ENCODE data around the gene PSMC4. TPM values are rescaled to one million over a fixed set of nuclear protein-coding genes. Genes with fewer than 3 reads are reported as not detected.
A peak's percentile ranks its signal among the peaks of the same experiment; 100 is the strongest.
"Not testable (repeated sequence)": the region's sequence is repeated elsewhere in the genome, so short reads cannot be mapped to it uniquely, and the experiment has no call there.

PSMC4 gene
- total RNA-seq, 4 donors from 2014 or later: 46.4 to 83.4 (median 77.5) TPM

DNA sequence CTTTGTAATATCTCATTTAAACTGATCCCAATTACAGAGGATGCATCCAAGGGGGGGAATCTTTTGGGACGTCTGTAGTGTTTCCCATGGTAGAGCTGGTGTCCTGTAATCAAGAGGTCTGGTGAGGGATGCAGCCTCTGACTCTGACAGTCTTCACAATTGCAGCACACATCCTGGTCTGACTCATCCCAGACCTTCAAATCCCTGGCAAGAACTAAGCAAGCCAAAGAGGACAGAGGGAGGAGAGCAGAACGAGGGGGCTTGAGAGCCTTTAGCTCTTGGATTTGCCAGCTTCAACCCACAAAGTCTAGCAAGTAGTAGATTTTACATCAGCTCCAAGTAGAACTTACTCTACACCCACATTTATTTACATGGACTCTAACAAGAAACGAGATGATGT, 19.3 kb upstream of the PSMC4 start:
- Histone ChIP-seq H3K27ac (peak overlapping the region in 1 of 4 donors; percentile 0), H3K9me3 (no peaks in the 10 kb centered on the region), H3K4me1 (peaks cover 0 to 12% (median 3%) of the 10 kb centered on the region in 4 donors), H3K36me3 (no peaks in the 10 kb centered on the region), H3K27me3 (peaks cover 5% of the 10 kb centered on the region), H3K4me3 (no peak overlapping the region)
- intact Hi-C loops (cut with DNase I; ENCODE audit: low total_unique reads): no loop called here
- no peak for DNase-seq
- no peak for TF ChIP-seq POLR2A (IDR thresholded peaks at IDR 0.05)
- no peak for TF ChIP-seq POLR2AphosphoS5 (IDR thresholded peaks at IDR 0.05)
- TF ChIP-seq, protein P1, sequence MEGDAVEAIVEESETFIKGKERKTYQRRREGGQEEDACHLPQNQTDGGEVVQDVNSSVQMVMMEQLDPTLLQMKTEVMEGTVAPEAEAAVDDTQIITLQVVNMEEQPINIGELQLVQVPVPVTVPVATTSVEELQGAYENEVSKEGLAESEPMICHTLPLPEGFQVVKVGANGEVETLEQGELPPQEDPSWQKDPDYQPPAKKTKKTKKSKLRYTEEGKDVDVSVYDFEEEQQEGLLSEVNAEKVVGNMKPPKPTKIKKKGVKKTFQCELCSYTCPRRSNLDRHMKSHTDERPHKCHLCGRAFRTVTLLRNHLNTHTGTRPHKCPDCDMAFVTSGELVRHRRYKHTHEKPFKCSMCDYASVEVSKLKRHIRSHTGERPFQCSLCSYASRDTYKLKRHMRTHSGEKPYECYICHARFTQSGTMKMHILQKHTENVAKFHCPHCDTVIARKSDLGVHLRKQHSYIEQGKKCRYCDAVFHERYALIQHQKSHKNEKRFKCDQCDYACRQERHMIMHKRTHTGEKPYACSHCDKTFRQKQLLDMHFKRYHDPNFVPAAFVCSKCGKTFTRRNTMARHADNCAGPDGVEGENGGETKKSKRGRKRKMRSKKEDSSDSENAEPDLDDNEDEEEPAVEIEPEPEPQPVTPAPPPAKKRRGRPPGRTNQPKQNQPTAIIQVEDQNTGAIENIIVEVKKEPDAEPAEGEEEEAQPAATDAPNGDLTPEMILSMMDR (IDR thresholded peaks at IDR 0.05): no peak
- no peak for TF ChIP-seq EP300 (IDR thresholded peaks at IDR 0.05; ENCODE audit: low read depth)
- in situ Hi-C loops (cut with MboI; ENCODE audit: low pct_ligation_motif_present in 1 of 4, low pct_unique_long_range_greater_than_20kb in 1 of 4, low sequenced_read_pairs in 3 of 4): no loop called here
- WGBS, 2 donors (ENCODE audit: low coverage in 1 of 2): 40 to 44% methylated on average over 1 to 3 of the region's 3 CpGs

DNA sequence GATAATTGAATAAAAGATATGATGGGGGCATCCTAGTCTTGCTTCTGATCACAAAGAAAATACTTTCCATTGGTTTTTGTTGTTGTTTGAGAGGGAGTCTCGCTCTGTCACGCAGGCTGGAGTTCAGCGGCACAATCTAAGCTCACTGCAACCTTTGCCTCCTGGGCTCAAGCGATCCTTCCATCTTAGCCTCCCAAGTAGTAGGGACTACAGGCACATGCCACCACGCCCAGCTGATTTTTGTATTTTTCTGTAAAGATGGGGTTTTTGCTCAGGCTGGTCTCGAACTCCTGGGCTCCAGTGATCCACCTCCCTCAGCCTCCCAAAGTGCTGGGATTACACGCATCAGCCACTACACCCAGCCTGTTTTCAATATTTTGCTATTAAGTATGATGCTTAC, 17.1 kb upstream of the PSMC4 start:
- TF ChIP-seq EP300 (IDR thresholded peaks at IDR 0.05; ENCODE audit: low read depth) (no peak), POLR2A (IDR thresholded peaks at IDR 0.05) (no peak)
- TF ChIP-seq, protein P1 (IDR thresholded peaks at IDR 0.05): no peak
- Histone ChIP-seq H3K27ac (no peak overlapping the region), H3K9me3 (no peaks in the 10 kb centered on the region), H3K4me1 (peaks cover 0 to 12% (median 3%) of the 10 kb centered on the region in 4 donors), H3K27me3 (no peaks in the 10 kb centered on the region), H3K4me3 (no peak overlapping the region), H3K36me3 (no peaks in the 10 kb centered on the region)
- in situ Hi-C loops (cut with MboI; ENCODE audit: low pct_ligation_motif_present in 1 of 4, low pct_unique_long_range_greater_than_20kb in 1 of 4, low sequenced_read_pairs in 3 of 4): no loop called here
- no peak for DNase-seq
- 84 to 100% methylated on average over 1 to 7 of the region's 7 CpGs for WGBS, 2 donors (ENCODE audit: low coverage in 1 of 2)
- intact Hi-C loops (cut with DNase I; ENCODE audit: low total_unique reads): no loop called here

DNA sequence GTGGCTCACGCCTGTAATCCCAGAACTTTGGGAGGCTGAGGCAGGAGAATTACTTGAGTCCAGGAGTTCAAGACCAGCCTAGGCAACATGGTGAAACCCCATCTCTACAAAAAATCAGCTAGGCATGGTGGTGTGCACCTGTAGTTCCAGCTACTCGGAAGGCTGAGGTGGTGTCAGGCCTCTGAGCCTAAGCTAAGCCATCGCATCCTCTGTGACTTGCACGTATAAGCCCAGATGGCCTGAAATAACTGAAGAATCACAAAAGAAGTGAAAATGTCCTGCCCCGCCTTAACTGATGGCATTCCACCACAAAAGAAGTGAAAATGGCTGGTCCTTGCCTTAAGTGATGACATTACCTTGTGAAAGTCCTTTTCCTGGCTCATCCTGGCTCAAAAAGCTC, 13.1 kb upstream of the PSMC4 start:
- in situ Hi-C loops (cut with MboI; ENCODE audit: low pct_ligation_motif_present in 1 of 4, low pct_unique_long_range_greater_than_20kb in 1 of 4, low sequenced_read_pairs in 3 of 4); intact Hi-C loops (cut with DNase I; ENCODE audit: low total_unique reads); H3K27me3 ChIP-seq; H3K27ac ChIP-seq; H3K4me3 ChIP-seq; DNase-seq; H3K36me3 ChIP-seq; H3K4me1 ChIP-seq; H3K9me3 ChIP-seq: not testable (repeated sequence)
- WGBS, 2 donors (ENCODE audit: low coverage in 1 of 2): 93 to 97% methylated on average over 3 to 5 of the region's 5 CpGs

DNA sequence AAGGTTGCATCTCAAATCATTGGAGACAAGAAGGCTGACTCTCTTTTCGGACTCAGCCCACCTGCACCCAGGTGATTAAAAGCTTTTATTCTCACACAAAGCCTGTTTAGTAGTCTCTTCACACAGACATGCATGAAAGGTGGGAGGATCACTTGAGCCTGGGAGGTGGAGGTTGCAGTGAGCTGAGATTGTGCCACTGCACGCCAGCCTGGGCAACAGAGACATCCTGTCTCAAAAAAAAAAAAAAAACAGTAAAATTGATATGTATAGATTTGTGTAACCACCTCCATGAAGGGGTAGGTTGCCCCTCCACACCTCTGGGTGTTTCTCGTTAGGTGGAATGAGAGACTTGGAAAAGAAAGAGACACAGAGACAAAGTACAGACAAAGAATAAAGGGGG, 12.0 kb upstream of the PSMC4 start:
- in situ Hi-C loops (cut with MboI; ENCODE audit: low pct_ligation_motif_present in 1 of 4, low pct_unique_long_range_greater_than_20kb in 1 of 4, low sequenced_read_pairs in 3 of 4); intact Hi-C loops (cut with DNase I; ENCODE audit: low total_unique reads); H3K27me3 ChIP-seq; H3K9me3 ChIP-seq; H3K4me3 ChIP-seq; DNase-seq; H3K36me3 ChIP-seq; H3K27ac ChIP-seq; H3K4me1 ChIP-seq: not testable (repeated sequence)
- WGBS, 2 donors (ENCODE audit: low coverage in 1 of 2): 83 to 88% methylated on average over 2 to 3 of the region's 3 CpGs

DNA sequence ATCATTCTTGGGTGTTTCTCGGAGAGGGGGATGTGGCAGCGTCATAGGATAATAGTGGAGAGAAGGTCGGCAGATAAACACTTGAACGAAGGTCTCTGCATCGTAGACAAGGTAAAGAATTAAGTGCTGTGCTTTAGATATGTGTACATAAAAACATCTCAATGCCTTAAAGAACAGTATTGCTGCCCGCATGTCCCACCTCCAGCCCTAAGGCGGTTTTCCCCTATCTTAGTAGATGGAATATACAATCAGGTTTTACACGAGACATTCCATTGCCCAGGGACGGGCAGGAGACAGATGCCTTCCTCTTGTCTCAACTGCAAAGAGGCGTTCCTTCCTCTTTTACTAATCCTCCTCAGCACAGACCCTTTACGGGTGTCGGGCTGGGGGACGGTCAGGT, 11.6 kb upstream of the PSMC4 start:
- H3K4me3 ChIP-seq; H3K9me3 ChIP-seq; H3K36me3 ChIP-seq; H3K27ac ChIP-seq; intact Hi-C loops (cut with DNase I; ENCODE audit: low total_unique reads); DNase-seq; in situ Hi-C loops (cut with MboI; ENCODE audit: low pct_ligation_motif_present in 1 of 4, low pct_unique_long_range_greater_than_20kb in 1 of 4, low sequenced_read_pairs in 3 of 4); H3K27me3 ChIP-seq: not testable (repeated sequence)
- WGBS, 2 donors (ENCODE audit: low coverage in 1 of 2): 62 to 80% methylated on average over 7 to 13 of the region's 13 CpGs
- H3K4me1 ChIP-seq: peaks cover 0 to 10% (median 0%) of the 10 kb centered on the region in 4 donors

DNA sequence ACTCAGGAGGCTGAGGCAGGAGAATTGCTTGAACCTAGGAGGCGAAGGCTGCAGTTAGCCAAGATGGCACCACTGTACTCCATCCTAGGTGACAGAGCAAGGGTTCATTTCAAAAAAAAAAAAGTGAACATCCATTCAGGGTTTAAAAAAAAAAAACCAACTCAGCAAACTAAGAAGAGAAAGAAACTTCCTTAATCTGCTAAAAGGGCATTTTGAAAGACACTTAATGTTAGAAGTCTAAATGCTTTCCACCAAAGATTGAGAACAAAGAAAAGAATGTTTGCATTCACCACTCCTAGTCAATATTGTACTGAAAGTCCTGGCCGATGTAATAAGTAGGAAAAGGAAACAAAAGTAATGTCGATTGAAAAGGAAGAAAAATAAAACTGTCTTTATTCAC, 7.1 kb upstream of the PSMC4 start:
- Histone ChIP-seq H3K27me3 (no peaks in the 10 kb centered on the region), H3K9me3 (no peaks in the 10 kb centered on the region), H3K27ac (no peak overlapping the region), H3K36me3 (no peaks in the 10 kb centered on the region), H3K4me1 (peaks cover 0 to 12% (median 0%) of the 10 kb centered on the region in 4 donors), H3K4me3 (no peak overlapping the region)
- WGBS, 2 donors (ENCODE audit: low coverage in 1 of 2): 31 to 54% methylated on average over 2 to 3 of the region's 3 CpGs
- no peak for DNase-seq
- in situ Hi-C loops (cut with MboI; ENCODE audit: low pct_ligation_motif_present in 1 of 4, low pct_unique_long_range_greater_than_20kb in 1 of 4, low sequenced_read_pairs in 3 of 4) (no loop called here), intact Hi-C loops (cut with DNase I; ENCODE audit: low total_unique reads) (loop anchor here (10.0 kb wide), 1 partner anchor 169 kb away; no protein-coding TSS in a partner anchor)
- TF ChIP-seq EP300 (IDR thresholded peaks at IDR 0.05; ENCODE audit: low read depth) (no peak), POLR2A (IDR thresholded peaks at IDR 0.05) (no peak), POLR2AphosphoS5 (IDR thresholded peaks at IDR 0.05) (no peak)
- TF ChIP-seq, protein P1 (IDR thresholded peaks at IDR 0.05): no peak
